ENCODE measurements around the gene LDLRAD4.
"Not testable (repeated sequence)": the region's sequence is repeated elsewhere in the genome, so short reads cannot be mapped to it uniquely, and the experiment has no call there.

Gene LDLRAD4

DNA sequence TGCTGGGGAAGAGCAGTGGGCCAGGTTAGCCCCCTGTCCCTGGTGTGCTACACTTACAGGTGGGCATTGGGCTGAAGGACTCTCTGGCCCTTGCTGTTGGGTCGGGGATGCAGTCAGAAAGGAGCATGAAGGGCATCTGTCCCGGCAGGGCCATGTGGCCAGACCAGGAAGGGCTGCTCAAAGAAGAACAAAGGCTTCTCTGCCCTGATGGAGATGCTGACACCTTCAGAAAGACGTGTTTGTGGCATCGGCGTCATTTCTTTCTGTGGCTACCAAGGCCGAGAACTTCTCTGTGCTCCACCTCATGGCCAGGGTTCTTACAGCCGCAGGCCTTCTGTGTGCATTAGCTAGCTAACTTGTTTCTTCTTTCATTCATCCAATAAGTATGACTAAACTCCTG, 268.7 kb downstream of the LDLRAD4 start:
- no peak for DNase-seq (ENCODE audit: low read depth)

DNA sequence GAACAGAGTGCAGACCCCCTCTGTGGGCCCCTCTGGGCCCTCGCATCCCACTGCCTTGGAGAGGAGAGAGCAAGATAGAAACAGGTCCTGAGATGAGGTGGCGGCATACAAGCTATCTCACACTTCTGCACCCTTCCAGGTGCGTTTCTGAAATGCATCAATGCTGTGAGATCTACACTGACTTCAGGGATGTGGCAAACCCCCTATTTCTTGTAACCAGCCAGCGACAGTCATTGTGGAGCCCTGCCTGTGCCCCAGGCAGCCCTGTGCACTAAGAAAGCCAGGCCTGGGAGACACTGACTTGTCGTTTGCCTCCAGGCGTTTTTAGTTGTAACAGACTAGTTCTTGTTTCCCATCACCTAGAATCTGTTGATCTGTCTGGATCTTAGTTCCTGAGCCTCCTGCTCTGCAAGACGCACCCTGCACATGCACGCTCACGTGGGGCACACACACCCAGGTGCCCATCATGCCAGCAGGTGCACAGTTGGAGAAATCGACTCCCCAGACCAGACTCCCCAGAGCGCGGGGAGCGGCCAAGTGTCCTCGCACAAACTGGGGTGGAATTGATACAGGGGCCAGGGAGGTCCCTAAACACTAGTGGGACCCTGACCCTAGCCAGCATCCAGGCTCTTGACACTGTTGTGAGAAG, 269.8 kb downstream of the LDLRAD4 start:
- DNase-seq (ENCODE audit: low read depth): no peak

DNA sequence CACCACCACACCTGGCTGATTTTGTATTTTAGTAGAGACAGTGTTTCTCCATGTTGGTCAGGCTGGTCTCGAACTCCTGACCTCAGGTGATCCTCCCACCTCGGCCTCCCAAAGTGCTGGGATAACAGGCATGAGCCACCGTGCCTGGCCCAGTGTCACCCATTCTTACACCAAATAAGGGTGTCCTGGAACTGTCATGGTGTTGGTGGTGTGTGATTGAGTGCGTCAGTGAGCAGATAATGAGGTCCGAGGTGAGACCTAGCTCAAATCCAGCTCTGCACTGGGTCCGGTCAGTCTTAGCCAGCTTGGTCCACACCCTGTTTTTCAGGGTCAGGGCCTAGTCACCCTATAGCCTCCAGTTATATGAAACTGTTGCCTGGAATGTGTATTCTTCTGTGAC, 270.7 kb downstream of the LDLRAD4 start:
- not testable (repeated sequence) for DNase-seq (ENCODE audit: low read depth)

DNA sequence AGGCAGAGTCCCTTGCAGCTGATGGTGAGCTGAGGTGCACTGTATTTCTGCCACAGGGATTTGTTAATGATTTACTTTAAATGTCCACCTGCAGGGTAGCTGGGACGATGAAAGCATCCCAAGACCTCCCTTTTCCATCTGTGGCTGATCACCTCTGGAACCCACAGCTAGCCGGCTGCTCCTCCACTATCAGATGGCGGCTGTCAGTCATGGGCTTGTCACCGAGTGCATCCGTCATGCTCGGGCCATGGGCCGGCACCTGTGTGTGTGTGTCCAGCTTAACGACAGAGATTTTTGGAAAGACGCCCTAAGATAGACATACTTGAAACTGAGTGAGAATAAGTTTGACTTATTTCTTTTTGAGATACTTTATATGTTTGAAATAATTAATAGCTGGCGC, 272.6 kb downstream of the LDLRAD4 start:
- no peak for DNase-seq (ENCODE audit: low read depth)

DNA sequence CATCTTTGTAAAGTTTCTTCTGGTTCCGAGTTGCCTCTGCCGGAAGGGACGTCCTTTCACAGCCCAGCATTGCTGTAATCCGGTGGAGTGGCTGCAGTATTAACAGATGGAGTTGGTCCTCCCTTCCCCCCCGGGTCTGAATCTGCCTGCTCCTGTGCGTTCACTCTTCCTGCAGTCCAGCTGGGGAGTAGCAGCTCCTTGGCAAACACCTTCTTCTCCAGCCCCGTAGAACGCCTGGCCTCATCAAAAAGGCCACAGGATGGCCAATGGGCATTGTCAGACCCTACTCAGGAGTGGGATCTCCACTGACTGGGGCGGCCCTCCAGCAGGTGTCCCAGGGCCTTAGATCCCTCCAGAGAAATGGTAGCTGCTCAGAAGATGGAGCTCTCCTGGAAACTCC, 273.8 kb downstream of the LDLRAD4 start:
- DNase-seq (ENCODE audit: low read depth): no peak

DNA sequence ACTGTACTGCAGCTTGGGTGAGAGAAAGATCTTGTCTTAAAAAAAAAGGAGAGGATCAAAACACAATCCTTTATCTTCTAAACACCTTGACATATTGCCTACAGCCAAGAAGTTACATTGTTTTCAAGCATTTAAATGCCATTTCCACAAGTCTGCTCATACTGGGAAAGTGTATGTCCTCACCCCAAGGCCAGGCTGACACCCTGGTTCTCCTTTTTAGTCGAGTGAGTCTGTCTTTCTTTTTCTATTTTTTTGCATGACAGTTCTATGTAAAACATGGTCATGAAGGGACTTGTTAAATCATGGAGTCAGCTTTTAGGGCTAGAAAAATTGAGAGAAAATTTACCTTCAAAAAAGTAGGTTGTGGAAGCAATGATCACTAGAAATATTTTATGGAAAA, 274.5 kb downstream of the LDLRAD4 start:
- no peak for DNase-seq (ENCODE audit: low read depth)

DNA sequence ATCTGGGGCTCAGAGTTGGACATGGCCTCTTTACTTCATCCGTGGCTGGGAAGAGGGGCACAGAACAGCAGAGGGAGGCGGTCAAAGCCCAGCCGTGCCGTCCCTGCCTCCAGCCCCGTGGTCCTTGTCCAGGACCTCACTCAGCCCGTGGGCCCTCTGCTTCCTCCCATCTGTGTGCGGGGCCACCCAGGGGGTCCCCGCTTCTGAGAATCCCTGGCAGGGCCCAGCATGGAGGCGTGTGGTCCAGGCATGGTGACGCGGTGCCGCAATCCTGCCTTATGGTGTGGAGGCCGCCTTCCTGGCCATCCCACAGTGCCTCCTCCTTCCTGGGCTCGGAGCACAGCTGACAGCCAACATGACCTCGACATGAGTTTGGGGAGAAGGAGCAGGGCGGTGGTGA, 275.2 kb downstream of the LDLRAD4 start:
- no peak for DNase-seq (ENCODE audit: low read depth)

DNA sequence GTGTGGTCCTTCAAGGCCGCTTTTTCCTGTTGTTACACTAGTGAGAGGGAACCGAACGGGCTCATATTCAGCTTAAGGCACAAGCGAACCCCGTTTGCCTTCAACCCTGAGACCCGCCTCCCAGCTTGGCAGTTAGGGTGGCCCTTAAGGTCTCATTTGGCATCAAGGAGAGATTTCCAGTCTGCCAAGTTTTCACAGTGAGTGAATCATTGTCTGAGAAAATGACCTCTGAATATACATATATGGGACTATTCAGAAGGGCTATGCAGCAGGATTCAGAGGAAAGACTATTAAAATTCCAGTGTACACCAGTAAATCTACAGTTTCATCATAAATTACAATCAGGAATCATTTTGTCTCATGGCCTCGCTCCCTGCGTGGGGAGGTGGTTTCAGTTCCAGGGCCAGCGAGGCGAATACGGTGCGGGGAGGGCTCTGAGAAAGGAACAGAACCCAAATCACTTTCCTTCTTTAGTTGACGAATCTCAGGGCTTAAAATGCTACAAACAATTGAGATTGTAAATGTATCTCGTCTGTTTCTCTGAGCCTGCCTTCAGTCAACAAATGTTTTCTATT, 276.4 kb downstream of the LDLRAD4 start:
- DNase-seq (ENCODE audit: low read depth): no peak

DNA sequence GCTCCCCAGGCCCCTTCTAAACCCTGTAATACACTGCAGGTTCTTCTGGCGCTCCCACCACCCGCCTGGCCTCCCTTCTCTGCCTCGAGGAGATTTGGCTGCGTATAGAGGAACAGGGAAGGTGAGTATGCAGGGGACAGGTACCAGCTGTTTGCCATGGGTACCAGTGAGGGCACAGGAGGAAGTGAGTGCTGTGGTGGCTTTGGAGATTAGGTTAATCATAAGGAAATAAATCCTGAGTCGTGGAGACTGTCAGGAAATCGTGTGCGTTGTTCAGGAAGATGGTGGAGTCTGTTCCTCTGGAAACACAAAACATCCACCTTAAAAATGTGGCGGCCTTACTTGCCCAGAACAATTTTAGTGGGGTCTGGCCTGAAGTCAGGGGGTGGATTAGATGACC, 277.4 kb downstream of the LDLRAD4 start:
- no peak for DNase-seq (ENCODE audit: low read depth)

DNA sequence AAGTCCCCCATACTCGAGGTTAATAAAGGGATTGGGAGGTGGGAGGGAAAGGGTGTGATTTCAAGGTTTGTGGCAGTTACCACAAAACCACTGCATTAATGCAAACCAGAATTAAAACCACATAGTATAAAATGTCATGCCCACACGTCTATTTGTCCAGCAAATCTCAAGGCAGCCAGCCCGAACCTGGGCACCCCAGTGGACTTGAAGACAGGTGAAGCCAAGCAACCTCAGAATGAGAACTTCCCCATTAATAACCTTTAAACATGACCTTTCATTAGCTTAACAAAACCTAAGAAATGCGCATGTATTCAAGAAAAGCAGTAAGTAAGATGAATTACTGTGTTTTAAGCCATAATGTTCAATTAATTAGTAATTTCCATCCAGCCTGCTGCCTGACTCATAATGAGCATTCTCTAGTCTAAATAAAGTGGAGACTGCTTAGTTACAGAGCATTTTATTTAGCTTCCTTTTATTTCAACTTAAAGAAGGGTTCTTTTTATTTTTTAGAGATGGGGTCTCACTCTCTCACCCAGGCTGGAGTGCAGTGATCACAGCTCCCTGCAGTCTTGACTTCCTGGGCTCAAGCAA, 278.2 kb downstream of the LDLRAD4 start:
- DNase-seq (ENCODE audit: low read depth): no peak

DNA sequence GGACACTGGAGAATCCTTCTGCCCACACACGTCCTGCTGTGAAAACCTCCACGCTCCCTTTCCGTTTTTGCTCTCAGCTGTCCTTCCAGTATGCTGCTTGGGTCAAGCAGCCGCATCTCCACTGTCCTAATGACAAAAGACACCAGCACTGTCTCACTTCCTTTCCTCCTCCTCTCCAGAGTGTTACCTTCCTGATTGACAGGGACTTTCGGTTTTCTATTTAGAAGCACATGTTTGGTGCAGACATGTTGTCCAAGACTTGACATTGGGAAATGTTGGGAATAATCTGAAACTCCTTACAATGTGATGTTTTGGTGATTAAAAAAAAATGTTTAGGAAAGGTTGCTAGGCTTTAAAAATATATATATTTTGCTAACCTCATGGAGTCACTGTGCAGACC, 281.2 kb downstream of the LDLRAD4 start:
- DNase-seq (ENCODE audit: low read depth): no peak

DNA sequence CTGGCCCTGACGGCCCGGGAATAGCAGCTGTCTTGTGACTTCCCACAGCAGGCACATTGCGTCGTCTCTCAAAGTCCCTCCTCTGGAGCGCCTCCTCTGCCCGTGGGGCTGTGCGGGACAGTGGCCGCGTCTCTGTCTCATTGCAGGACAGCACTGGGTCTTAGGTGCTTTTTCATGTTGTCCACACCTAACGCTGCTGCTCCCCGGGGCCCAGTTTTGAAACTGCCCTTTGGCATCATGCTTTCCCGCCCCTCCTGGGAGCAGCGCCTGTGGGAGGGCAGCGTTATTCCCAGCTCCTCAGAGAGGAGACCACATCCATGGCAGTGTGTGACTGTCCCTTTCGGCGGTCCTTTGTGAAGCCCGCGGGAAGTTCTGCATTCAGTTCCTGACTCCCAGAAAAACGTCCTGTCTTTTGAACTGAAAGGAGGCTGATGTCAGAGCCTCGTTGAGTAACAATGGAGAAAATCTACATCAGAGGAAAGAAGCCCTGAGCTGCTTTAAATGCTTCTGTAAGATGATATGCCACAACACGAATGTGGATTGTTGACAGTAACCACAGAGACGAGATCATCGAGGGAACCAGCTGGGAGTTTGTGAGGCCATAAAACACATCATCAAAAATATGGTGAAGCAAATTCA, 281.8 kb downstream of the LDLRAD4 start:
- DNase-seq (ENCODE audit: low read depth): no peak

DNA sequence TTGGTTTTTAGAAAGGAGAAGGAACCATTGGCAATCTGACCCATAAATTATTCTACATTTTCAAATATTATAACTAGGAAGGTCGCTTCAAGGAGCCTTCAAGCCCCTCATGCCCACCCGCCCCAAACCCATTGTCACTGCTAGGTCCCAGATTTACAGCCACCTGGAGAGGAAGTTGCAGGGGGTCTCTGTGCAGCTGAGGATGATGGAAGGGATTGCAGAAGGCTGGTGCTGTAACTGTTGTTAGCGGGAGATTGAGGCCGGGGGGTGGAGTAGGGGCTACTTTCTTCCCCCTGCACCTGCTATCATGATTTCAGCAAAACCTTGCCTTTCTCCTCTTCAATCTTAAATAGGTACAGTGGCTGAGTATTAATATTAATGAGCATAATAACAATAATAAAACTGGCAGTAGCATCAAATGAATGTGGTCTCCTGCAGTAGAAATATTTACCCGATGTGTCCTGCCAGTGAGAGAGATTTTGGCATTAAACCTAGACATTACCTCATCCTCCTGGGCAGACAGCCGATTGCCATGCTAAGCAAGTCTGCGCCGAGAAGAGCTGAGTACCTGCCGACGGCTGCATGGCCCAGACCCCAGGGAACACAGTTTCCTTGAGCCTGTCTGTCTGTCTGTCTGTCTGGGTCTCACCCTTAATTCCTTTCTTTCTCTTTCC, 282.4 kb downstream of the LDLRAD4 start:
- DNase-seq (ENCODE audit: low read depth): no peak

DNA sequence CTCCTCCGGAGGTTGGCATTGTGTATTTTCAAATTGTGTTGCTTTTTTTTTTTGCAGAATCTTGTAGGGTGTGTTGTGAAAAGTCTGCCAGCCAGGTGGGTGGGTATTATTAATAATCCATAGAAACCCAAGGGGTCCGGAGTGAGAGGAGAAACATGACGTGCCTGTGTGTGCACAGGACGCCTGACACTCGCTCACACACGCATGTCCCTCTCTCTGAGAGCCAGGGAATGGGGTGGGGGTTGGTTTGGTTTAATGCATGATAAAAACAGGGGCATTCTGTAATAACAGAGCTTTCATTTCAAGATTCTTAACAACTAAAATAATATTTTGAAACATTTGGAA, 283.0 kb downstream of the LDLRAD4 start:
- no peak for DNase-seq (ENCODE audit: low read depth)

DNA sequence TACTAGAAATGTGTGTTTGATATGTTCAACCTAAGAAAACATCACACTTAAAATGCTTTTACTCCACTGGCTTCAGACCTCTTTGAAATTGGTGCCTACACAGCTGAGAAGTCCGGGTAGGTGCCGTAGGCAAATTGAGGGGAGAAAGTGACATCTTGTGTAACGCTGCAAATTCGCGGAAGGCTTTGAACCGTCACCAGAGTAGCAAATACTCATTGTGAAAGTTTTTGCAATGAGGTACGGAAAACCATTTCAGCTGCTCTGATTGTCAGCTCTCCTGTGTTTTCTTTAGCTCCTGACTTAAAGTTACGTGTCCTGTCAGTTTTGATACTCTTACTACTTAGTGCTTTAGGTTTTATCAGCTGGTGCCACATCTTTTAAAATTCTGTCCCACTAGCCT, 283.3 kb downstream of the LDLRAD4 start:
- DNase-seq (ENCODE audit: low read depth): peak; percentile 24

DNA sequence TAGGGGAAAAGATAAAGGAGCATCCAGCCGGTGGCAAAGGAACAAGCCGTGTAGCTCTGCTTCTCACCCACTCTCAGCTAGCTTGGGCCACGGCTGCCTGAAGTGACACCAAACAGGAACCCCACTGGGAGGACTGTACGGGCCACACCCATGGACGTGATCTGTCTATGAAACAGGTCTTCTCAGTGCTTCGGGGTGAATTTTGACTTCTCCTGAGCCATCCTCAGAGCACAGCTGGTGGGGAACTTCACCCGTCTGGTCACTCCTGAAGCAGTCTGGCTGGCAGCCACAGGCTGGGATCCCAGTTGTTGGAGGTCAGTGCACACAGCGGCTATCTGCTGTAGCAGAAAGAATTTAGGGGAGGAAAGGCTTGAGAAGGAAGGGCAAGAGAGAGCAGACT, 284.0 kb downstream of the LDLRAD4 start:
- DNase-seq (ENCODE audit: low read depth): no peak

DNA sequence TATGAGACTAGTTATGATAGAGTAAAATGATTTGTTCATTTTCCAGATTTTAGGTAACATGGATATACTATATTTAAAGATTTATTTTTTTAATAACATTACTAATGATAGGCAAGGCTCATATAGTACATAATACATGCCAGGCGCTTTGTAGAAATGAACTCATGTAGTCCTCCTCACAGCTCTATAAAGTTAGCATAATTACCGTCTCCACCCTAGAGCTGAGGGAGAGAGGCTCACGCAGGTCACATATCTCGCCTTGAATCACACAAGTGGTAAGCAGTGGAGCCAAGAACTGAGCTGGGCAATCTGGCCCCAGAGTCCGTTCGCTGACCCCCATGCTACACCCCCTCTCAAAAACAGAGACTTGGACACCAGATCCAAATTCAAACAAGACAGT, 285.3 kb downstream of the LDLRAD4 start:
- DNase-seq (ENCODE audit: low read depth): no peak

DNA sequence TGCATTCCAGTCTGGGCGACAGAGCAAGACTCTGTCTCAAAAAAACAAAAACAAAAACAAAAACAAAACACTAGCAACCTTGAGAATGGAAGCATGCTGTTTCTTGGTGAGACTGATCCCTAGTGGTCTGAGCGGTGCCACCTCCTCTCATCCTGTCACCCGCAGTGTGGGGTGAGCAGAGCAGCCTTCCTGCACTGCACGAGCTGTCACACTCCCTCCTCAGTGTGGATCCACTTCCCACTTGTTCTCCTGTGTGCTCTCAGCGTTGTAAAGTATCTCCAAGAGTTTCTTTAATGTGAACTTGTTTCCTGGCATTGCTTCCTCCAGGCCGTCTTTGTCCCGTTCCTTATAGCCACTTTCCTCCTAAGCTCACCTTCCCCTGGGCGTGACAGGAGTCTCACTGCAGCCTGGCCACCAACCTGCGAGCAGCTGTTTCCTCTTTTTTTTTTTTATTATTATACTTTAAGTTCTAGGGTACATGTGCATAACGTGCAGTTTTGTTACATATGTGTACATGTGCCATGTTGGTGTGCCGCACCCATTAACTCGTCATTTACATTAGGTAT, 287.3 kb downstream of the LDLRAD4 start:
- no peak for DNase-seq (ENCODE audit: low read depth)

DNA sequence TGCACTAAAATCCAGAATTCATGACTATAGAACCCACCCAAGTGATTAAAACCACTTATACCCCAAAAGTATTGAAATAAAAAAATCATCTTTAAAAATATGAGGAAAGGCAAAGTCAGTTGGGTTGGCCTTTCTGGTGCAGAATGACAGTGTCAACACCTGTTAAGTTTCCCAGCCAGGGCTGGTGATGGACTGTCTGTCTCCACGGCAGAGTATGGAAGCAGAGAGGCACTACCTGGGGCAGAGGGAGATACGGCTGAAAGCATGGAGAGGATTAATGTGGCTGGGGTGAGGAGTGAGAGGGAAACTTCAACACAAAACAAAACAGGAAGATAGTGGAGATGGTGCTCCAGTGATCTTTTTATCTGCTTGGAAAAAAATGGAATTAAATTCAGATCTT, 292.0 kb downstream of the LDLRAD4 start:
- DNase-seq (ENCODE audit: low read depth): no peak

DNA sequence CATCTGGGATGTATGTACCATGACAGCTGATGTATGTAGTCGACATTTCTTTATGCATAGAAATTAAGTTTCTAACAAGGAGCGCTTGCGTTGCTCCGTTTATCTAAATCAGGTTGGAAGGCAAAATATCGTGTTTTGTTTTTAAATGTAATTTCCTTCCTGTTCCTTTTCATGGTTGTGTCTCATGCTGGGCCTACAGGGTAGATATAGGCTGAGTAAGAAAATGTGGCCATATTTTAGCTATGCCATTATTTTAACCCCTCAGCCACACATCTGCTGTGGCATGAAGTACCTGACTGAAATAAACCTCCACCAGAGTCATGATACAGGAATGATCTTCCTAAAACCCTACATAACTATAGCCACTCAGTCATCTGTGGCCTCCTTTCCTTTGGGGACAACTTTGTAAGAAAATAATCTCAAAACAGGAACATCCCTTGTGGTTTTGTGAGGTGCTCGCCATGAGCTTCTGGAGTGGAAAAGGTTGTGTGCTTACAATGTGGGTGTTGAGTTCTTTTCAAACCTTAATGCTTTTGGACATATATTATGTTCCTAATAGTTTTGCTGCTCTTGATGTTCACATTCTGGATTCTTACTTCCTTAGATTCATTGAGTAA, 293.5 kb downstream of the LDLRAD4 start:
- no peak for DNase-seq (ENCODE audit: low read depth)

DNA sequence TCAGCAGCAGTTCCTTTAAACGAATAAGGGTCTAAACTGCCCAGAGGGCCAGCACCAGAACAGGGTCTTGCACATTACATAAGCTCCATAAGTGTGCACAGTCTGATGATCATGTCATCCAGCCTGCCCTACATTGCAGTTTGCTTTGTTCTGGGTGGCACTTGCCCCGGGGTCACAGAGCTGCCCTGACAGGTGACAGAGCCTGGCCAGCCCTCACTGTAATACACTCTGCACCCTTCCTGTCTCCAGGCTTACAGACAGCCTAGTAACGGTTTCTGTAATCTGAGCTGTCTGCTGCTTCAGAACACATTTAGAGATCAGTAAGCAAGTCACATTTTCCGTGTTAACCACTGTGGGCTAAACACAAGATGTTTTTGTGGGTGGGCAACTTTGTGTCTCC, 294.5 kb downstream of the LDLRAD4 start:
- DNase-seq (ENCODE audit: low read depth): no peak

DNA sequence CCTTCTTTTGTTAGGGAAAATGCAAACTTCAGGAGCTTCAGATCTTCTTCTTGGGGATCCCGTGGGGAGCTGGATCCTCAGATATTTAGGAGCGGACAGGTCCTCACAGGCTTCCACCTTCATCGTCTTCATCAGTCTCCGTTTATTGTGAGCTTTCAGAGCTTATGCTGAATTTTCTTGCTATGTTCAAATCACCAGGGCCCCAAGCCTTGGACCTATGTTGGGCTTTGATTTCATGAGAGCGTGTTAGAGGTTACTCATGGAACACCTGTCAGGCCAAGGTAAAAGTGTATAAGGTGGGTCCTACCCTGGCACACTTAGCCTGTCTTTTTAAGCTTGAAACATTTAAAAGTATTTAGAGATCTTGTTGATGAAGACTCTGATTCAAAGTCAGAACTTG, 294.9 kb downstream of the LDLRAD4 start:
- no peak for DNase-seq (ENCODE audit: low read depth)

Measured in activated T-cell treated with anti-CD3 and anti-CD28 coated beads for 48 hours (primary cell).